Erythroblast (primary cell): ENCODE data around the gene MAGI1.

ENCODE experiments used
- GATA1 ChIP-seq: IDR thresholded peaks from 2 replicates; pipeline ENCODE4 v1.6.1; 2011; ENCODE audit warnings: low read depth, mild to moderate bottlenecking, control low read depth, low read length, moderate library complexity
- POLR2A ChIP-seq: IDR thresholded peaks from 2 replicates; pipeline ENCODE4 v1.6.1; 2011; ENCODE audit warnings: mild to moderate bottlenecking, low read length

DNA sequence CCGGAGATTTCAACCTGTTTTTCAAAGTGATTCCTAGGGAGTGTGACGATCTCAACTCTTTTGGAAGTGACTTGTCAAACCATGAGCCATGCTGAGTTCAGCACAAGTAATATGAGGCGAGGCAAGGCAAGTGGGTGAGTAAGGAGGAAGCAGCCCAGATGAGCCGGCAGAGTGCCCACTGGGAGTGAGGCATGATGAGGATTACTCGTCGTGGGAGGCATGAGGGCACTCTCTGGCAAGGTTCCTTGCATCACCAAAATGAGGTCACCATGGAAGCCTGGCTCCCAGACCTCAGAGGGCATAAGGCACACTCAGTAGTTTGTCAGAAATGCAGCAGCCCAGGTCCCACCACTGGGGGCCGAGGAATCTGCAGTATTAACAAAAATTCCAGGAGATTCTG is 636.1 kb downstream of the MAGI1 start:
- TF ChIP-seq POLR2A (no peak), GATA1 (no peak)
